H1 (cell line): ENCODE data around the gene MMP17. TPM values are rescaled to one million over a fixed set of nuclear protein-coding genes. Genes with fewer than 3 reads are reported as not detected.

Experiments
- ASH2L ChIP-seq: fragments of 200-600, 300-600 bp; sonication (generic); IDR thresholded peaks from one replicate; pipeline ENCODE4 v1.7.1; 2017; ENCODE audit warnings: low read length
- CHD7 ChIP-seq: fragments of 300-600 bp; sonication (generic); IDR thresholded peaks from 2 replicates; pipeline ENCODE4 v1.7.1; 2012; ENCODE audit warnings: low read length, moderate library complexity, mild to moderate bottlenecking, inconsistent platforms; ENCODE audit not compliant: insufficient replicate concordance
- JUND ChIP-seq: IDR thresholded peaks from 2 replicates; pipeline ENCODE4 v1.6.1; 2011; ENCODE audit warnings: mild to moderate bottlenecking, improper control_type of control experiment, low read length
- MAX ChIP-seq: IDR thresholded peaks from 2 replicates; pipeline ENCODE4 v1.6.1; 2012; ENCODE audit warnings: inconsistent platforms
- PHF8 ChIP-seq: fragments of 200-600 bp; sonication (generic); conservative IDR thresholded peaks from 2 replicates; pipeline ENCODE4 v1.7.1; 2012; ENCODE audit warnings: low read depth, mild to moderate bottlenecking, inconsistent platforms, low read length, moderate library complexity
- SUZ12 ChIP-seq: fragments of 200-600 bp; sonication (generic); IDR thresholded peaks from 2 replicates; pipeline ENCODE4 v1.6.1; 2012; ENCODE audit warnings: mild to moderate bottlenecking, inconsistent platforms, low read length, moderate library complexity, mixed read lengths
- TCF12 ChIP-seq: IDR thresholded peaks from 2 replicates; pipeline ENCODE4 v1.6.1; 2011; ENCODE audit warnings: low read depth, mild to moderate bottlenecking, low read length
- USF2 ChIP-seq: IDR thresholded peaks from 2 replicates; pipeline ENCODE4 v1.6.1; 2011; ENCODE audit warnings: low read length, improper control_type of control experiment
- YY1 ChIP-seq: IDR thresholded peaks from 2 replicates; pipeline ENCODE4 v1.6.1; 2011; ENCODE audit warnings: low read depth, mild to moderate bottlenecking, low read length
- polyA plus RNA-seq, 7 experiments: library from polyadenylated mRNA; depleted of rRNA in 3 of 7; stranded (reverse) in 5 of 7; unstranded in 2 of 7; fragments of >200 nt in 5 of 7; fragments of 200-250 nt in 2 of 7; gene quantifications; 1 replicate in 5 of 7; 2 replicates in 1 of 7; 4 replicates in 1 of 7; pipeline versions ENCODE4 v1.2.1 to v1.2.3, GENCODE V29; 2011 to 2013; ENCODE audit warnings: missing spikeins in 2 of 7, mixed read lengths in 2 of 7
- total RNA-seq: library from RNA; stranded (reverse); fragmentation: NEBNext Ultra II Directional; extraction: Animal tissue kit (Norgen Biotek cat#: 25700); gene quantifications from 2 replicates; pipeline ENCODE4 v1.2.1, GENCODE V29; 2021

MMP17 gene
- total and polyA plus RNA-seq, 2 of the 8 experiments (the other 6 are each of a cell fraction or from before 2014, with no cell fraction given), result 41.3 to 53.8 TPM

- TF ChIP-seq CHD7 (no peak), ASH2L (no peak), SUZ12 (no peak), JUND (no peak), YY1 (no peak), MAX (no peak), TCF12 (no peak), PHF8 (no peak), USF2 (no peak)
These were observed 41.9 kb upstream of the MMP17 start (continued) for GRCh38 chr12:131786331-131786730.
